Skeletal muscle tissue (tissue), 4 donors: ENCODE results near the gene ZNF563. TPM values are rescaled to one million over a fixed set of nuclear protein-coding genes. Genes with fewer than 3 reads are reported as not detected.

ENCODE experiments used
- H3K27ac ChIP-seq: one replicate; pipeline ENCODE4 v1.7.0; 2013; ENCODE audit warnings: mild to moderate bottlenecking, low read depth, low read length, inconsistent platforms
- H3K27me3 ChIP-seq, 3 donors: one replicate each; pipeline ENCODE4 v1.7.0; 2013; ENCODE audit warnings: low read length in 3 of 3; ENCODE audit not compliant: control insufficient read depth in 3 of 3, insufficient read depth in 3 of 3
- H3K36me3 ChIP-seq, 3 donors: one replicate each; pipeline ENCODE4 v1.7.0; 2013; ENCODE audit warnings: low read length in 3 of 3; ENCODE audit not compliant: control insufficient read depth in 3 of 3, insufficient read depth in 3 of 3
- H3K4me1 ChIP-seq, 3 donors: one replicate each; pipeline ENCODE4 v1.7.0; 2013; ENCODE audit warnings: low read length in 3 of 3, mild to moderate bottlenecking in 3 of 3; ENCODE audit not compliant: control insufficient read depth in 3 of 3, insufficient read depth in 3 of 3
- H3K4me3 ChIP-seq, 3 donors: one replicate each; pipeline ENCODE4 v1.7.0; 2013; ENCODE audit warnings: low read length in 3 of 3
- H3K9ac ChIP-seq, 3 donors: one replicate each; pipeline ENCODE4 v1.7.0; 2013; ENCODE audit warnings: low read length in 3 of 3, mild to moderate bottlenecking in 3 of 3, moderate library complexity in 2 of 3, low read depth in 1 of 3
- H3K9me3 ChIP-seq, 3 donors: one replicate each; pipeline ENCODE4 v1.7.0; 2013; ENCODE audit warnings: low read length in 3 of 3; ENCODE audit not compliant: control insufficient read depth in 3 of 3
- total RNA-seq: library from RNA; depleted of rRNA; stranded (reverse); fragments of >200 nt; gene quantifications from one replicate; pipeline ENCODE4 v1.2.3, GENCODE V29; 2014
- donor health status: Osteomylitis.

Gene ZNF563
- total RNA-seq, 1 donor from 2014 or later: 3.1 TPM

- Histone ChIP-seq H3K9ac (peak overlapping the region; percentile 92 to 95 (median 95)), H3K4me1 (peaks cover 12 to 23% (median 13%) of the 10 kb centered on the region in 3 donors), H3K4me3 (peak overlapping the region; percentile 87 to 90 (median 88)), H3K36me3 (no peaks in the 10 kb centered on the region), H3K27me3 (no peaks in the 10 kb centered on the region), H3K9me3 (no peaks in the 10 kb centered on the region), H3K27ac (peak overlapping the region; percentile 96)
Measured at GRCh38 chr19:12295191-12295590, 38.2 kb downstream of the ZNF563 start.

GRCh38 chr19:12294249-12295158 is 38.9 kb downstream of the ZNF563 start, which contains the start of gene ZNF44:
ZNF44 (minus strand) TSS chr19:12294883; CDS start chr19:12294694, 189 bp downstream.
- Histone ChIP-seq H3K27me3 (no peaks in the 10 kb centered on the region), H3K4me3 (peak within 1 kb of the TSS; percentile 87 to 90 (median 88)), H3K4me1 (peaks cover 12 to 26% (median 13%) of the 10 kb centered on the region in 3 donors), H3K27ac (peak within 1 kb of the TSS; percentile 96), H3K9me3 (no peaks in the 10 kb centered on the region), H3K9ac (peak within 1 kb of the TSS; percentile 92 to 95 (median 95)), H3K36me3 (peaks cover 0 to 3% (median 0%) of the 10 kb centered on the region in 3 donors)

- Histone ChIP-seq H3K27me3 (no peaks in the 10 kb centered on the region), H3K9ac (peak overlapping the region; percentile 92 to 95 (median 95)), H3K9me3 (no peaks in the 10 kb centered on the region), H3K36me3 (peaks cover 0 to 3% (median 0%) of the 10 kb centered on the region in 3 donors), H3K4me1 (peaks cover 12 to 32% (median 16%) of the 10 kb centered on the region in 3 donors), H3K4me3 (peak overlapping the region; percentile 87 to 90 (median 88)), H3K27ac (peak overlapping the region; percentile 96)
Measured at GRCh38 chr19:12293777-12294248, 39.6 kb downstream of the ZNF563 start.

- Histone ChIP-seq H3K4me1 (peaks cover 9 to 38% (median 18%) of the 10 kb centered on the region in 3 donors), H3K9ac (no peak overlapping the region), H3K9me3 (no peaks in the 10 kb centered on the region), H3K27me3 (no peaks in the 10 kb centered on the region), H3K36me3 (peaks cover 0 to 5% (median 3%) of the 10 kb centered on the region in 3 donors), H3K27ac (no peak overlapping the region), H3K4me3 (no peak overlapping the region)
Measured at GRCh38 chr19:12289790-12290065, 43.7 kb downstream of the ZNF563 start.

GRCh38 chr19:12287958-12288500 is 45.4 kb downstream of the ZNF563 start:
- Histone ChIP-seq H3K27me3 (no peaks in the 10 kb centered on the region), H3K4me3 (no peak overlapping the region), H3K36me3 (peaks cover 0 to 5% (median 3%) of the 10 kb centered on the region in 3 donors), H3K9ac (no peak overlapping the region), H3K4me1 (peaks cover 2 to 22% (median 10%) of the 10 kb centered on the region in 3 donors), H3K9me3 (peaks cover 0 to 2% (median 0%) of the 10 kb centered on the region in 3 donors), H3K27ac (no peak overlapping the region)

- Histone ChIP-seq H3K9ac (no peak overlapping the region), H3K27ac (no peak overlapping the region), H3K4me1 (peaks cover 0 to 14% (median 5%) of the 10 kb centered on the region in 3 donors), H3K36me3 (peaks cover 2 to 3% (median 3%) of the 10 kb centered on the region in 3 donors), H3K4me3 (no peak overlapping the region), H3K9me3 (peaks cover 0 to 2% (median 0%) of the 10 kb centered on the region in 3 donors), H3K27me3 (no peaks in the 10 kb centered on the region)
Measured at GRCh38 chr19:12284631-12285030, 48.8 kb downstream of the ZNF563 start.

GRCh38 chr19:12284226-12284625 is 49.2 kb downstream of the ZNF563 start:
- H3K27ac ChIP-seq: no peak overlapping the region
- H3K9me3 ChIP-seq: peaks cover 0 to 2% (median 0%) of the 10 kb centered on the region in 3 donors
- H3K36me3 ChIP-seq: peaks cover 2 to 3% (median 3%) of the 10 kb centered on the region in 3 donors
- H3K27me3 ChIP-seq: no peaks in the 10 kb centered on the region
- H3K4me3 ChIP-seq: no peak overlapping the region
- no peak overlapping the region for H3K9ac ChIP-seq
- H3K4me1 ChIP-seq: peaks cover 0 to 10% (median 5%) of the 10 kb centered on the region in 3 donors

GRCh38 chr19:12278713-12279112 is 54.7 kb downstream of the ZNF563 start:
- Histone ChIP-seq H3K9ac (no peak overlapping the region), H3K9me3 (peaks cover 6 to 26% (median 8%) of the 10 kb centered on the region in 3 donors), H3K4me3 (no peak overlapping the region)

GRCh38 chr19:12272980-12273901 is 60.2 kb downstream of the ZNF563 start:
- H3K4me1 ChIP-seq: no peaks in the 10 kb centered on the region
- H3K4me3 ChIP-seq: peak overlapping the region in 2 of 3 donors; percentile 27 to 48
- no peak overlapping the region for H3K9ac ChIP-seq
- H3K27me3 ChIP-seq: no peaks in the 10 kb centered on the region
- H3K27ac ChIP-seq: no peak overlapping the region
- peaks cover 28 to 61% (median 36%) of the 10 kb centered on the region in 3 donors for H3K9me3 ChIP-seq
- H3K36me3 ChIP-seq: peaks cover 48 to 58% (median 54%) of the 10 kb centered on the region in 3 donors

More at GRCh38 chr19:12278713-12279112, 54.7 kb downstream of the ZNF563 start:
- H3K27me3 ChIP-seq: no peaks in the 10 kb centered on the region
- H3K4me1 ChIP-seq: no peaks in the 10 kb centered on the region
- peaks cover 15 to 26% (median 19%) of the 10 kb centered on the region in 3 donors for H3K36me3 ChIP-seq
- no peak overlapping the region for H3K27ac ChIP-seq
